Ascending aorta (tissue), 2 donors: Measurements from ENCODE around the gene RGS3. TPM values are rescaled to one million over a fixed set of nuclear protein-coding genes. Genes with fewer than 3 reads are reported as not detected.

Experiments used
- DNase-seq, 2 donors: peaks; one replicate each; pipeline ENCODE4 v3.0.0-alpha.2; 2019; ENCODE audit warnings: low spot score in 2 of 2
- H3K27ac ChIP-seq, 2 donors: fragments of 200-600 bp; sonication (generic); one replicate each; pipeline ENCODE4 v1.5.1; 2016 to 2017; ENCODE audit warnings: mild to moderate bottlenecking in 1 of 2
- H3K27me3 ChIP-seq: fragments of 200-600 bp; sonication (generic); one replicate; pipeline ENCODE4 v1.5.1; 2017
- H3K36me3 ChIP-seq, 2 donors: fragments of 200-600 bp; sonication (generic); one replicate each; pipeline ENCODE4 v1.5.1; 2016
- H3K4me1 ChIP-seq, 2 donors: fragments of 200-600 bp; sonication (generic); one replicate each; pipeline ENCODE4 v1.5.1; 2016 to 2017; ENCODE audit warnings: mild to moderate bottlenecking in 1 of 2
- H3K4me3 ChIP-seq, 2 donors: fragments of 200-600 bp; sonication (generic); one replicate each; pipeline ENCODE4 v1.5.1; 2016 to 2017; ENCODE audit warnings: mild to moderate bottlenecking in 1 of 2
- H3K9me3 ChIP-seq, 2 donors: fragments of 200-600 bp; sonication (generic); one replicate each; pipeline ENCODE4 v1.5.1; 2016
- intact Hi-C: fragments of 100-400 bp; cut with DNase I; formaldehyde crosslinking; loops from one replicate; pipeline ENCODE4 v1.15.1; 2023
- total RNA-seq: library from RNA; depleted of rRNA; stranded (reverse); fragments of >200 nt; gene quantifications from one replicate; pipeline ENCODE4 v1.1.0, GENCODE V29; 2016
- TF ChIP-seq, protein P1 (sequence below), 3 experiments: fragments of 200-600 bp in 2 of 3; fragments of 450-650 bp in 1 of 3; sonication (generic) in 2 of 3; IDR thresholded peaks; one replicate each; pipeline ENCODE4 v1.5.1; 2016 to 2019; ENCODE audit warnings: antibody characterized with exemption in 3 of 3, mild to moderate bottlenecking in 1 of 3, moderate library complexity in 1 of 3

RGS3 gene
- total RNA-seq, 1 donor from 2014 or later, result 125 TPM

DNA sequence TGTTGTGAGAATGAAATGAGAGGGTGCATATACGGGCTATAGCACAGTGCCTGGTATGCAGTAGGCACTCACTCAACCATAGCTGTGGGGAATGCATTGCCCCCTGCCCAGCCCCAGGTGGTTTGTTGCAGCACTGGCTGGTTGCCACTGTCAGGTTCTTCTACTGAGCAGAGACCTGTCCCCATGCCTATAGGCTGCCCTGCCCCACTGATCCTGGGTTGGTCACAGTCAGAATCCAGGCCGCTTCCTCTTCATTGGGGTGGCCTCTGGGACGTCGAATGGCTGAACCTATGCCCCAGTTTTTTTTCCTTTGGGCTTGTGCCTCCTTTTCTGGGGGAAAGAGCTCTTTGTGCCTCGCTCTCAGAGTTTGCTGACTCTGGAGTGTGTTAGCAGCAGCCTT lies 74.6 kb downstream of the RGS3 start:
- peaks cover 15 to 30% of the 10 kb centered on the region in 2 donors for H3K4me1 ChIP-seq
- DNase-seq, result peak in 1 of 2 donors; percentile 57
- TF ChIP-seq, protein P1, sequence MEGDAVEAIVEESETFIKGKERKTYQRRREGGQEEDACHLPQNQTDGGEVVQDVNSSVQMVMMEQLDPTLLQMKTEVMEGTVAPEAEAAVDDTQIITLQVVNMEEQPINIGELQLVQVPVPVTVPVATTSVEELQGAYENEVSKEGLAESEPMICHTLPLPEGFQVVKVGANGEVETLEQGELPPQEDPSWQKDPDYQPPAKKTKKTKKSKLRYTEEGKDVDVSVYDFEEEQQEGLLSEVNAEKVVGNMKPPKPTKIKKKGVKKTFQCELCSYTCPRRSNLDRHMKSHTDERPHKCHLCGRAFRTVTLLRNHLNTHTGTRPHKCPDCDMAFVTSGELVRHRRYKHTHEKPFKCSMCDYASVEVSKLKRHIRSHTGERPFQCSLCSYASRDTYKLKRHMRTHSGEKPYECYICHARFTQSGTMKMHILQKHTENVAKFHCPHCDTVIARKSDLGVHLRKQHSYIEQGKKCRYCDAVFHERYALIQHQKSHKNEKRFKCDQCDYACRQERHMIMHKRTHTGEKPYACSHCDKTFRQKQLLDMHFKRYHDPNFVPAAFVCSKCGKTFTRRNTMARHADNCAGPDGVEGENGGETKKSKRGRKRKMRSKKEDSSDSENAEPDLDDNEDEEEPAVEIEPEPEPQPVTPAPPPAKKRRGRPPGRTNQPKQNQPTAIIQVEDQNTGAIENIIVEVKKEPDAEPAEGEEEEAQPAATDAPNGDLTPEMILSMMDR (IDR thresholded peaks at IDR 0.05), result no peak
- H3K27me3 ChIP-seq, result no peaks in the 10 kb centered on the region
- H3K4me3 ChIP-seq, result no peak overlapping the region
- peak overlapping the region in 1 of 2 donors; percentile 82 for H3K27ac ChIP-seq
- intact Hi-C loops, result no loop called here
- H3K36me3 ChIP-seq, result peaks cover 21 to 28% of the 10 kb centered on the region in 2 donors
- no peaks in the 10 kb centered on the region for H3K9me3 ChIP-seq

DNA sequence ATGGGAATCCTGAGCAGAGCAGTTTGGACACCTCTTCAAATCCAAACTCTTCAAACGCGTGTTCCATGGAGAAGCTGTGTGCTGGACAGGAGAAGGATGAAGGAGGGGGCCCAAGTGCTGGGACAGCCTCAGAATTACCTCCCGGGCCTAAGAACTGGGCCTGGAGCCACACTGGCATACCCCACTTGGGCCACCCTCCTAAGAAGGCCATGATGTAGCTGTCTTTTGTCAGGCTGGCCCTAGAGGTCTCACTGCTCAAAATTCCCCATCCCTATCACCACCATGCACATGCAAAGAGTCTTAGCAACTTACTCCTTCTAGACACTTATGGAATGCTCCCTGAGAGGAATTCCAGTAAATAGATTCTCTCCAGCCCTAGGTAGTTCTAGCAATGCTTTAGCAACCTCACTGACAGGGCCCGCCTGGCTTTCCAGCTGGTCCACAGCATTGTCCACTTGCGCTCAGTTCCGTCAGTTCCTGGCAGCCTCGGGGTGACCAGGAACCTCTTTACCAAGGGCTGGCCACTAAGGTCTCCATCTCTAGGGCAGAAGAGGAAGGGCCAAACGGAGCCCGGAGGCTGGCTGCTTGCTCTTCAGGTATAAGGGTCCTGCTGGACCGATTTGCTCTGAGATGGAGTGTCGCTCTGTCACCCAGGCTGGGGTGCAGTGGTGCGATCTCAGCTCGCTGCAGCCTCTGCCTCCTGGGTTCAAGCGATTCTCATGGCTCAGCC lies 75.3 kb downstream of the RGS3 start:
- Histone ChIP-seq H3K4me1 (peaks cover 15 to 25% of the 10 kb centered on the region in 2 donors), H3K27ac (peak overlapping the region in 1 of 2 donors; percentile 82), H3K36me3 (peaks cover 27 to 28% of the 10 kb centered on the region in 2 donors), H3K9me3 (no peaks in the 10 kb centered on the region), H3K4me3 (no peak overlapping the region), H3K27me3 (no peaks in the 10 kb centered on the region)
- DNase-seq, result peak in 1 of 2 donors; percentile 55
- intact Hi-C loops, result no loop called here
- TF ChIP-seq, protein P1 (IDR thresholded peaks at IDR 0.05), result peak in 1 of 3 experiments; percentile 6

DNA sequence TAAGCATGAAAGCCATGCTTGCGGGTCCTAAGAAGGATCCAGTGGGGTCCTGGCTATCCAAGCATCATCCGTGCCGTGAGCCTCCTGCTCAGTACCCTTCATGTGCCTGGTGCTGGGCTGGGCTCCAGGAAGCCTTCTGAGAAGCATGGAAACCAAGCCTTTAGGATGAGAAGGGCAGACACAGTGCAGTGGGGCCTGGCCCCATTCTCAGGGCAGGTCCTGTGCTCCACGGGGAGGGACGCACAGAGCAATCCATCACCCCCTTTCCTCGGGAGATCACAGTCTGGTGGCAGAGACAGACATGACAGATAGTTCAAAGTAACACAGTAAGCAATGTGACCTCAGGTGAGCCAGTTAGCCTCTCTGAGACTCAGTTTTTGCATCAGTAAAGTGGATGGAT lies 76.9 kb downstream of the RGS3 start:
- H3K27me3 ChIP-seq, result no peaks in the 10 kb centered on the region
- intact Hi-C loops, result no loop called here
- H3K4me1 ChIP-seq, result peaks cover 15 to 22% of the 10 kb centered on the region in 2 donors
- TF ChIP-seq, protein P1 (IDR thresholded peaks at IDR 0.05), result no peak
- H3K36me3 ChIP-seq, result peaks cover 28 to 35% of the 10 kb centered on the region in 2 donors
- peak in 1 of 2 donors; percentile 34 for DNase-seq
- no peak overlapping the region for H3K4me3 ChIP-seq
- H3K27ac ChIP-seq, result no peak overlapping the region
- H3K9me3 ChIP-seq, result no peaks in the 10 kb centered on the region

DNA sequence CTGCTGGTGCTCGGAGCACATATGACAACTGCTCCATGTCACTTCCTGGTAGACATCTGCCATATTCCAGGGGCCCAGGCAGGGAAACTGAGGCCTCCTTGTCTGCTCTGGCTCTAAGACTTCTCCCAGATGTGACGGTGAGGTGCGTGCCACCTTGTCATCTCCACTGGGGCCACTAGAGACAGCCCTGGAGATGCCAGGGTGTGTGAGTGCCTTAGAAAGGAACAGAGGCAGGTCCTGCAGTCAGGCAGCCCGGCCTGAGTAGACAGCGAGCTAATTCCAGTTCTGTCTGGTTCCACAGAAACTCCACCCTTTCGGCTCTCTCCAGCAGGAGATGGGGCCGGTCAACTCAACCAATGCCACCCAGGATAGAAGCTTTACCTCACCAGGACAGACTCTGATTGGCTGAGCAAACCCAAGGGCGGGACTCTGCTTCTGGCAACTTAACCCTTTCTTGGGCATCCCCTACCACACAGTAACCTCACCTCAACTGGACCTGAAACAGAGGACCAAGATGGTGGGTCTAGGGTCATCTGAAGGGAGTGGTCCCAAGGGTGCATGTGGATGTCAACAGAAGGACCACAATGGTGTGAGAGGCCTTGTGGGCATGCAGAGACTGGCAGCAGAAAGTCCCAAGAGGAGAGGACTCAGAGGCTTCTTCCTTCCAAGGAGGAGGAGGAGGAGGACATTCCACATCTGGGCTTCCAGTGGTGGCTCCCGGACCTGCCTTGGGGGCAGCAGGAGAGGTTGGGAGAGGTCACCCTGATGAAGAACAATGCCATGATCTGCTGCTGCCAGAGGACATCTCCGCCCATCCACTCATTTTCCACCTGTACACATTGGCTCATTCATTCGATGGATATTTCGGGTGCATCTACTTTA lies 77.7 kb downstream of the RGS3 start:
- DNase-seq, result peak in 1 of 2 donors; percentile 63
- Histone ChIP-seq H3K4me1 (peaks cover 13 to 14% of the 10 kb centered on the region in 2 donors), H3K36me3 (peaks cover 28 to 38% of the 10 kb centered on the region in 2 donors), H3K27ac (peak overlapping the region in 1 of 2 donors; percentile 16), H3K4me3 (no peak overlapping the region), H3K9me3 (no peaks in the 10 kb centered on the region), H3K27me3 (no peaks in the 10 kb centered on the region)
- TF ChIP-seq, protein P1 (IDR thresholded peaks at IDR 0.05), result no peak
- intact Hi-C loops, result no loop called here

DNA sequence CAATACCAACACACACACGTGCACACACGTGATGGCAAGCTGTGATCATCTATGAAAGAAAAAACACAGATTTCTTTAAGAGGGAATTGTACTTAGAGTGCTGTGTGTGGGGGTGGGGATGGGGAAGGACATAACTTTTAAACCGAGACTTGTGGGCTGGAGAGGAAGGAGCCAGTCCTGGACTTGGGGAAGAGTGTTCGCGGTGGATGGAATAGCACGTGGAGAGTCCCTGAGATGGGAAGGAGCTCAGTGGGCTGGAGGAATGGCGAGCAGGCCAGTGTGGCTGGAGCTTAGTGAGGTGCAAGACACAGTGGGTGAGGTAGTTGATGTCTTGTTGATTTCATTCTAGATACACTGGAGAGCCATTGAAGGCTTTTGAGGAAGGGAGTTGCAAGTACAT lies 78.5 kb downstream of the RGS3 start:
- TF ChIP-seq, protein P1 (IDR thresholded peaks at IDR 0.05), result no peak
- Histone ChIP-seq H3K36me3 (peaks cover 25 to 38% of the 10 kb centered on the region in 2 donors), H3K4me1 (peaks cover 7% of the 10 kb centered on the region in 2 donors), H3K27ac (no peak overlapping the region), H3K27me3 (no peaks in the 10 kb centered on the region), H3K9me3 (no peaks in the 10 kb centered on the region), H3K4me3 (no peak overlapping the region)
- peak in 1 of 2 donors; percentile 52 for DNase-seq
- intact Hi-C loops, result no loop called here
